Chondrocyte (in vitro differentiated cells): ENCODE results near the gene OXSR1. TPM values are rescaled to one million over a fixed set of nuclear protein-coding genes. Genes with fewer than 3 reads are reported as not detected.

Experiments used
- DNase-seq: peaks from one replicate; pipeline ENCODE4 v3.0.0; 2021; ENCODE audit warnings: mixed read lengths, low spot score
- H3K27ac Mint-ChIP-seq: one replicate; pipeline ENCODE4 v1.8.0; 2021; ENCODE audit warnings: mild to moderate bottlenecking, moderate library complexity, mixed read lengths; ENCODE audit not compliant: unreplicated experiment
- H3K27me3 Mint-ChIP-seq: 2 replicates; pipeline ENCODE4 v1.8.0; 2021; ENCODE audit warnings: low read depth, mixed read lengths
- H3K36me3 Mint-ChIP-seq: 2 replicates; pipeline ENCODE4 v1.8.0; 2021; ENCODE audit warnings: low read depth, mixed read lengths
- H3K4me1 Mint-ChIP-seq: 2 replicates; pipeline ENCODE4 v1.8.0; 2021; ENCODE audit warnings: low read depth, mild to moderate bottlenecking, mixed read lengths
- H3K4me3 Mint-ChIP-seq: one replicate; pipeline ENCODE4 v1.8.0; 2021; ENCODE audit warnings: mild to moderate bottlenecking, moderate library complexity, mixed read lengths; ENCODE audit not compliant: unreplicated experiment
- H3K9me3 Mint-ChIP-seq: 2 replicates; pipeline ENCODE4 v1.8.0; 2021; ENCODE audit warnings: low read depth, mixed read lengths
- total RNA-seq: library from RNA; stranded (reverse); gene quantifications from 3 replicates; pipeline ENCODE4 v1.2.1, GENCODE V29; 2021
- TF ChIP-seq, protein P1 (sequence below): fragments of 200-600 bp; sonication (generic); IDR thresholded peaks from 2 replicates; pipeline ENCODE4 v1.5.0; 2021; ENCODE audit warnings: antibody characterized with exemption, mild to moderate bottlenecking, moderate library complexity

OXSR1 gene
- total RNA-seq, 1 donor from 2014 or later, result 76.0 TPM

DNA sequence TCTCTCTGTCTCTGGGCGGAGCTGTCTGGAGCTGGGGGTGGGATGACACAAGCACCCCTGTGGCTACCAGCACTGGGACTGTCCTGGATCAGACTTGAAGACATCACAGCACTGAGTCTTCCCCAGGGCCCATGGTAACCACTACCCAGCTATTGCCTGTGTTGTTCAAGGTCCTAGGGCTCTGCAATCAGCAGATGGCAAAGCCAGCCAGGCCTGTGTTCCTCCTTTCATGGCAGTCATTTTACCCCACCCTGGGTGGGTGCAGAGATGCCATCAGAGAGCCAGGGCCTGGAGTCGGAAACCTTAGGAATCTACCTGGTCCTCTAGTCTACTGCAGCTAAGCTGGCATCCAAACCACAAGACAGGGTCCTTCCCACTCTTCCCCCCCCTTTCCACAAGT lies 38.4 kb downstream of the OXSR1 start:
- H3K27ac Mint-ChIP-seq, result no peak overlapping the region
- no peaks in the 10 kb centered on the region for H3K9me3 Mint-ChIP-seq
- H3K4me3 Mint-ChIP-seq, result no peak overlapping the region
- H3K27me3 Mint-ChIP-seq, result no peaks in the 10 kb centered on the region
- TF ChIP-seq, protein P1, sequence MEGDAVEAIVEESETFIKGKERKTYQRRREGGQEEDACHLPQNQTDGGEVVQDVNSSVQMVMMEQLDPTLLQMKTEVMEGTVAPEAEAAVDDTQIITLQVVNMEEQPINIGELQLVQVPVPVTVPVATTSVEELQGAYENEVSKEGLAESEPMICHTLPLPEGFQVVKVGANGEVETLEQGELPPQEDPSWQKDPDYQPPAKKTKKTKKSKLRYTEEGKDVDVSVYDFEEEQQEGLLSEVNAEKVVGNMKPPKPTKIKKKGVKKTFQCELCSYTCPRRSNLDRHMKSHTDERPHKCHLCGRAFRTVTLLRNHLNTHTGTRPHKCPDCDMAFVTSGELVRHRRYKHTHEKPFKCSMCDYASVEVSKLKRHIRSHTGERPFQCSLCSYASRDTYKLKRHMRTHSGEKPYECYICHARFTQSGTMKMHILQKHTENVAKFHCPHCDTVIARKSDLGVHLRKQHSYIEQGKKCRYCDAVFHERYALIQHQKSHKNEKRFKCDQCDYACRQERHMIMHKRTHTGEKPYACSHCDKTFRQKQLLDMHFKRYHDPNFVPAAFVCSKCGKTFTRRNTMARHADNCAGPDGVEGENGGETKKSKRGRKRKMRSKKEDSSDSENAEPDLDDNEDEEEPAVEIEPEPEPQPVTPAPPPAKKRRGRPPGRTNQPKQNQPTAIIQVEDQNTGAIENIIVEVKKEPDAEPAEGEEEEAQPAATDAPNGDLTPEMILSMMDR, result no peak
- peak; percentile 30 for DNase-seq
- peaks cover 15% of the 10 kb centered on the region for H3K36me3 Mint-ChIP-seq
- H3K4me1 Mint-ChIP-seq, result peaks cover 11% of the 10 kb centered on the region

DNA sequence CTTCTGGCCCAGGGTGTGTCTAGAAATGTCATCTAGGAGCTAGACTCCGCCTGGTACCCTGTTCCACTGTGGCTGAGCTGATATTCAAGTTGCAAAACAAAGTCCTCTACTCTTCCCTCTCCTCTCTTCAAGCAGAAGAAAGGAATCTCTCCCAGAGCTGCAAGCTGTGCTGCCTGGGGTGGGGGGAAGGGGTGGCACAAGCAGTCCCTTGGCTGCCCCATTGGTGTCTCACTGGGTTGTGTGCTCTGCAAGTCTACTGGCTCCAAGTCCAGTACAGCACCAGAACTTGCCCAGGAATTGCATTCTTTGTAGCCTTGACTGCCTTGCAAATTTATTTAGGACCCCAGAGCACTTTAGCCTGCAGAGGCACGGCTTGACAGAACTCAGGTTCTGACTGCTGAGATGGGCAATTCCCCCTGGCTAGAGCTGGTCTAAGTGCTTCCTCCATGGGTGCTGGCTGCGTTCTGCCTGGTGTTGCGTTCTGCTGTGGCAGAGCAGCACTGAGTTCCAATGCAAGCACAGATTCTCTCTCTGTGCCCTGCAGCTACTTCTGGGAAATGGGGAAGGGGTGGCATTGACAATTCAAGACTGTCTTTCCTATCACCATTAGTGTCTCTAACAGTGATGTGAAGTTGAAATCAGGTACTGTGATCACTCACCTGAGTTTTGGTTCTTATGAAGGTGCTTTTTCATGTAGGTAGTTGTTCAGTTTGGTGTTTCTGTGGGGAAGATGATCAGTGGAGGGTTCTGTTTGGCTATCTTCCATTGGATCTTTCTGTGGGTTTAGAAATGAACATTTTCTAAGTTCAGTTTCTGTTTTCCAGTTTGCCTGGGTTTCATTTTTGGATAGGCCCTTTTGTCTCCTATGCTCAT lies 39.5 kb downstream of the OXSR1 start:
- Mint-ChIP-seq H3K4me1 (peaks cover 11% of the 10 kb centered on the region), H3K27me3 (no peaks in the 10 kb centered on the region), H3K36me3 (peaks cover 11% of the 10 kb centered on the region), H3K9me3 (no peaks in the 10 kb centered on the region), H3K4me3 (no peak overlapping the region), H3K27ac (no peak overlapping the region)
- TF ChIP-seq, protein P1, result no peak
- no peak for DNase-seq

DNA sequence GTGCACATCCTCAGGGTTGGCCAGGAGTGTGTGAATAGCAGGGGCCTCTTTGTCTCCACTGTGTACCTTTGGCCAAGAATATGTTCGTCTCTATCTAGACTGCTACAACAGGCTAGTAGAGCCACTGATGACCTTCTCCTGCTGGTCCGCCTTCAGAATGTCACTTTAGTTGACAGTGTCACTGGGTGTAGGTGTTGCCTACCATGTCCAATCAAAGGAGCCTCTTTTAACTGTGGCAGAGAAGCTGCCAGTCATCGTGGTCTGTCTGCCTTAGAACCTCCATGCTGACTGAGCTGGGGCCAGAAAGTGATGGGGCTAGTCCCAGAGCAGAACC lies 40.1 kb downstream of the OXSR1 start:
- TF ChIP-seq, protein P1, result no peak
- H3K9me3 Mint-ChIP-seq, result no peaks in the 10 kb centered on the region
- peaks cover 12% of the 10 kb centered on the region for H3K4me1 Mint-ChIP-seq
- H3K4me3 Mint-ChIP-seq, result no peak overlapping the region
- no peak overlapping the region for H3K27ac Mint-ChIP-seq
- peaks cover 10% of the 10 kb centered on the region for H3K36me3 Mint-ChIP-seq
- no peaks in the 10 kb centered on the region for H3K27me3 Mint-ChIP-seq
- no peak for DNase-seq

DNA sequence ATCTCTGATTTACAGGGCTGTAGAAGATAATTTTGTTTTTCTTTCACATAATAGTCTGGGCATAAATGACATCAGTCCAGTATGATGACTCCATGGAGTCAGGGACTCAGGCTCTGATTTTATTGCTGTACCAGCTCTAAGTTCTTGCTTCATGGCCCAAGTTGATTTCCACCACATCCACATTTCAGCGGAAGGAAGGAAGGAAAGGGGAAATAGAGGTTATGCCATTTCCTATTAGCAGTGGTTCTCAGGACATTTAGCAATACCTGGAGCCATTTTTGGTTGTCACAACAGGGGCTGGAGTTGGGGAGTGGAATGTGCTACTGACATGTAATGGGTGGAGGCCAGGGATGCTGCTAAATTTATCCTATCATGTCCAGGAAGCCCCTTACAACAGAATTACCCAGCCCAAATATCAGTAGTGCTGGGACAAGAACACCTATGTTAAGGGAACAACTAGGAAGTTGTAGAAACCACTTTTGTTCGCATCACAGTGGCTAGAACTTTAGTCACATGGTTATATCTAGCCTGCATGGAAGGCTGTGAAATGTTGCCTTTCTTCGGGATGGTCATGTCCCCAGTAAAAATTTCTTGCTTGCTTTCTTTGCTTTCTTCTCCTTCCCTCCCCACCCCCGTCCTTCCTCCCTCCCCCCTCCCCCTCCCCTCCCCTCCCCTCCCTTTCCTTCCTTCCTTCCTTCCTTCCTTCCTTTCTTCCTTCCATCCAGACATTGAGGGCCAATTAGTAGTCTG lies 42.1 kb downstream of the OXSR1 start:
- Mint-ChIP-seq H3K27me3 (no peaks in the 10 kb centered on the region), H3K4me1 (peaks cover 23% of the 10 kb centered on the region), H3K9me3 (no peaks in the 10 kb centered on the region), H3K4me3 (no peak overlapping the region), H3K27ac (peak overlapping the region; percentile 24), H3K36me3 (peaks cover 6% of the 10 kb centered on the region)
- TF ChIP-seq, protein P1, result no peak
- no peak for DNase-seq

DNA sequence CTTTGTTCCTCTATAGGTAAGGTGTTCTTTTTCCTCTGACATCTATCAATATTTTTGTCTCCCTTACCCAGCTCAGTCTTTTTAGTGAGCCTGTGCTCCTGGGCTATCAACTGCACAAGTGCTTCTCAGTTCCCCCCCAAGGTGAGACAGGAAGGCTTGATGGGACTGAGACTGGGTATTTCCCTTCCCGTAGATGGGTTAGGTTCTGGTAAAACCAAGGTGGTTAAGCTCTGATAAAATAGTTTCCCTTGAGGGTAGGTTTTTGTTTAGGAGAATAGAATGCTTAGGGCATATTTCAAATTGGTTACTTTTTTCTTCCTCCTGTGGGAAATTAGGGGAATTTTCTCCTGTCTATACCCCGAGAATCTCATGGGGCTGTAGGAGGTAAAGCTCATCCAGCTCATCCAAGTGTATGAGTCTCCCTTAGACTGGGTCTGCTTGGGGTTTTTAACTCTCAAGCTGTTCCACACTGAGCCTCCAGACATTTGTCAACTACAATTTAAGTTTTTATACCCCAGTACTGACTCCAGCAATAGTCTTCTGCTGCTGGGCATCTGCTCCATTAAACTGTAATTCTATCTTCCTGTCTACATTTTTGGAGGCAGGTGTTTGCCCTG lies 44.9 kb downstream of the OXSR1 start:
- peaks cover 38% of the 10 kb centered on the region for H3K4me1 Mint-ChIP-seq
- H3K36me3 Mint-ChIP-seq, result peaks cover 6% of the 10 kb centered on the region
- no peaks in the 10 kb centered on the region for H3K27me3 Mint-ChIP-seq
- H3K9me3 Mint-ChIP-seq, result no peaks in the 10 kb centered on the region
- no peak overlapping the region for H3K27ac Mint-ChIP-seq
- no peak overlapping the region for H3K4me3 Mint-ChIP-seq
- TF ChIP-seq, protein P1, result no peak
- DNase-seq, result no peak
